ENCODE data around the gene RNF212.

DNA sequence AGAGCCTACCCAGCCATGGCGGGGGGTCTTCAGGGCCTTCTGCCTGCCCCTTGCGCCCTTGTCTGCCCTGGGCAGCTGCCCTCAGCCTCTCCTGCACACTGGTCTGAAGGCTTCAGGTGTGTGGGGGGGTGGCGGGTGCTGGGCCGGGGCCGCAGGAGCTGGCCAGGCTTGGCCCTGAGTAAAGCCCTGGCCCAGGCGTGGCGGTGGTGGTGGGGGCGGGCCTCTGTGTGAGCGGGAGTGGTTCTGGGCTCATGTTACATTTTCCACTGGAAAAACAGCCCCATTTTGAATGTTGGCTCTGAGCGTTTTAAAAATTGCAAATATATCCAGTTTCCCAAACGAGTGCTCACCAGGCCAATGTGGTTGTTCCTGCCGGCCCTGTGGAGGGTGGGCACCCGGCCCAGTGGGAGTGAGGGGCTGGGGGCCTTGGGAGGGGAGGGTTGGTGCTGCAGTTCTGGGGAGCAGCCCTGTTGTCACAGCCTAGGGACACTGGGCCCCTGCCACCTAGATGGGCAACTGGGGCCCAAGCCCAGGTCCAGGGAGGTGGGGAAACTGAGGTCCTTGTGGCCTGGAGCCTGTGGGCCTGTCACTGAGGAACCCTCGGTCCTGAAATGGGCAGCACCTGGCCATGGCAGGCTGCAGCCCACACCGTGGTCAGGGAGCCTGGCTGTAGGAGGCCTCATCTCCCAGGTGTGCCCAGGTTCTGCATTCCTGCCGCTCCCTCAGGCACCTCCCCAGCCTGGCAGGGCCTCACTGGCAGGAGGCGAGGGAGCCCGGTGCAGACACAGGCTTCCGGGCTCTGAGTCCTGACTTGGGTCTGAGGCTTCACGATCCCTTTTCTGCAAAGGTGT, 73.6 kb downstream of the RNF212 start:
- TF ChIP-seq, protein P1, sequence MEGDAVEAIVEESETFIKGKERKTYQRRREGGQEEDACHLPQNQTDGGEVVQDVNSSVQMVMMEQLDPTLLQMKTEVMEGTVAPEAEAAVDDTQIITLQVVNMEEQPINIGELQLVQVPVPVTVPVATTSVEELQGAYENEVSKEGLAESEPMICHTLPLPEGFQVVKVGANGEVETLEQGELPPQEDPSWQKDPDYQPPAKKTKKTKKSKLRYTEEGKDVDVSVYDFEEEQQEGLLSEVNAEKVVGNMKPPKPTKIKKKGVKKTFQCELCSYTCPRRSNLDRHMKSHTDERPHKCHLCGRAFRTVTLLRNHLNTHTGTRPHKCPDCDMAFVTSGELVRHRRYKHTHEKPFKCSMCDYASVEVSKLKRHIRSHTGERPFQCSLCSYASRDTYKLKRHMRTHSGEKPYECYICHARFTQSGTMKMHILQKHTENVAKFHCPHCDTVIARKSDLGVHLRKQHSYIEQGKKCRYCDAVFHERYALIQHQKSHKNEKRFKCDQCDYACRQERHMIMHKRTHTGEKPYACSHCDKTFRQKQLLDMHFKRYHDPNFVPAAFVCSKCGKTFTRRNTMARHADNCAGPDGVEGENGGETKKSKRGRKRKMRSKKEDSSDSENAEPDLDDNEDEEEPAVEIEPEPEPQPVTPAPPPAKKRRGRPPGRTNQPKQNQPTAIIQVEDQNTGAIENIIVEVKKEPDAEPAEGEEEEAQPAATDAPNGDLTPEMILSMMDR (conservative IDR thresholded peaks at IDR 0.05; ENCODE audit: low read depth, low read length), result no peak
- TF ChIP-seq EZH2phosphoT487 (IDR thresholded peaks at IDR 0.05; ENCODE audit: borderline replicate concordance, low read length), result no peak
- TF ChIP-seq EZH2 (IDR thresholded peaks at IDR 0.05; ENCODE audit: low read length, unreplicated experiment), result no peak
